ENCODE data around the gene ZBTB17.
"Not testable (repeated sequence)": the region's sequence is repeated elsewhere in the genome, so short reads cannot be mapped to it uniquely, and the experiment has no call there.

Gene ZBTB17

DNA sequence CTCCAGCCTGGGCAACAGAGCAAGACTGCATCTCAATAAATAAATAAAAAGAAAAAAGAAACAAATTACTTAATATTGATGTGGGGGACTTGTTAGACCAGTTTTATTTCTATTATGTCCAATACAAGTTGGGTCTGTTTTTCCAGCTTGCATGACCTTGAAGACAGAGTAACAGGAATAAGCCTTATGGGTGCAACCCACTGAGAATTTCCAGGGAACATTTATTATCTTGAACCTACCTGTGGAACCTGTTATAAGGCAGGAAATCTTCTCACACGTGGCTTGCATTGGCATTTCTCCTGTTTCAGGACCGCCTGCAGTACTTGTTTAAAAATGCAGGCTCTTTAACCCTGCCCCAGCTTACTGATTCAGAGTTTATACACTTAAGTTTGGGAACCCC is 64.0 kb downstream of the ZBTB17 start:
- H3K4me3 ChIP-seq (ENCODE audit: low read depth, low read length): no peak overlapping the region

GRCh38 chr1:15911141-15911540 is 64.8 kb downstream of the ZBTB17 start:
- H3K4me3 ChIP-seq (ENCODE audit: low read depth, low read length): no peak overlapping the region

GRCh38 chr1:15908597-15908996 is 67.3 kb downstream of the ZBTB17 start:
- H3K4me3 ChIP-seq (ENCODE audit: low read depth, low read length): no peak overlapping the region

DNA sequence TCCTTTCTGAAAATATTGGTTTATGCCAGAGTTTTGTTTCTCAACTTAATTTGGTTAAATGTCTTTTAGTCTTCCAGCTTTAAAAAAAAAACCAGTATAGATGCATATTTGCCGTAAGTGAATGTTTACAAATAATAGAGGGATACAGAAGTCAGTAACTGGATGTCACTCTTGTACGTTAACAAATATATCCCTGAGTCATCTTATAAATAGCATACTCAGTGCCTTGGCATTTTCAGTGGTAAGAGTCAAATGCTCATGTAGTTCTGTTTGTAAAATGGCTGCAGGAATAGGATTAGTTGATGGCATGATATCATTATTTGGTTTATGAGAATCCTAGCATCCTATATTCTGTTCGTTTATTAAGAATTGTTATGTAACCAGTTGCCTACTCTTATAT is 73.0 kb downstream of the ZBTB17 start:
- H3K4me3 ChIP-seq (ENCODE audit: low read depth, low read length): no peak overlapping the region

DNA sequence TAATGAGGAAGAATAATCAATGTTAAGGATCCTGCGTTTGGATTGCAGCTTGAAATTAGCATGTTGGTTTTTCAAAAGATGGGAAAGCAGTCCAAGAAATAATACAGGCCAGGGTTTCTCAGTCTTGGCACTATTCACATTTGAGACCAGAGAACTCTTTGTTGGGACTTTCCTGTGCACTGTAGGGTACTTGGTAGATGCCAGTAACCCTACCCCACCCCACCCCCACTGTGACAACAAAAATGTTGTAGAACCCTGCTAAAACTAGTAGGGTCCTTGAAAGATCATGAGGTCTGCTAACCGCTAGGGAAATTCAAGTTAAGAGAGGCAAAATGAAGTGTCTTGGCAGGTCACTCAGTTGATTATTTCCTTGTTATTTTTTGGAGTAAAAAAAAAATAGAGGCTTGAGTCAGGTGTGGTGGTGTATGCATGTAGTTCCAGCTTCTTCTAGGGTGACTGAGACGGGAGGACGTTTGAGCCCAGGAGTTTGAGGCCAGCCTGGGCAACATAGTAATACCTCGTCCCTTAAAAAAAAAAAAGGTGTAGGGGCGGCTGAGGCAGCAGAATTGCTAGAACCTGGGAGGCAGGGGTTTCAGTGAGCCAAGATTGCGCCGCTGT is 75.1 kb downstream of the ZBTB17 start:
- no peak overlapping the region for H3K4me3 ChIP-seq (ENCODE audit: low read depth, low read length)

- no peak overlapping the region for H3K4me3 ChIP-seq (ENCODE audit: low read depth, low read length)
These were observed 76.6 kb downstream of the ZBTB17 start for GRCh38 chr1:15899266-15899665.

- H3K4me3 ChIP-seq (ENCODE audit: low read depth, low read length): not testable (repeated sequence)
These were observed 78.9 kb downstream of the ZBTB17 start for GRCh38 chr1:15896841-15897610.

GRCh38 chr1:15895233-15895632 is 80.7 kb downstream of the ZBTB17 start:
- H3K4me3 ChIP-seq (ENCODE audit: low read depth, low read length): no peak overlapping the region

DNA sequence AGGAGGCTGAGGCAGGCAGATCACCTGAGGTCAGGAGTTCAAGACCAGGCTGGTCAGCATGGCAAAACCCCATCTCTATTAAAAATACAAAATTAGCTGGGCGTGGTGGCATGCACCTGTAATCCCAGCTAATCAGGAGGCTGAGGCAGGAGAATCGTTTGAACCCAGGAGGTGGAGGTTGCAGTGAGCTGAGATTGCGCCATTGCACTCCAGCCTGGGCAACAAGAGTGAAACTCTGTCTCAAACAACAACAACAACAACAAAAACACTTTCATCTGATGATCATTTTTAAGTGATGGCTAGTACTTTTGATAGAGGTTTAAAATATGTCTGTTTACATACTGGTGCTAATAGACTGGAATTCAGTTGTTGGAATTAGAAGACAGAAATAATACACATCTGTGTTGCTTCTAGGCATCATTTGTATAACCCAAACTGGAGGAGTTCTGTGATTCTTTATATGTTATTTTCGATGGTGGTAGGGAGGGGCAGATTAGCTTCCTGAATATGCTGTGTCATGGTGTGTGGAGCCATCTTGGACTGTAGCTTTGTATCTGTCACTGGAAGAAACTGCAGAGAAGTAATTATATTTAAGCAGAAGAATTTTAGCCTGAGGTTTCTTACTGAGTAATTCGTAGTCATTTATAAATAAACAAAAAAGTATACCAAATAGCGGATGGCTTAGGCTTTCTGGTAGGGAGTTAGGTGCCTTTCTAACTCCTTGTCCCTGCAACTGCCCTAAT is 82.9 kb downstream of the ZBTB17 start:
- H3K4me3 ChIP-seq (ENCODE audit: low read depth, low read length): not testable (repeated sequence)
